Left kidney (tissue), 2 donors: ENCODE data around the gene RBM26. TPM values are rescaled to one million over a fixed set of nuclear protein-coding genes. Genes with fewer than 3 reads are reported as not detected.
"Not testable (repeated sequence)": the region's sequence is repeated elsewhere in the genome, so short reads cannot be mapped to it uniquely, and the experiment has no call there.

Experiments used
- DNase-seq: peaks from one replicate; pipeline ENCODE4 v3.0.0-alpha.2; 2013
- polyA plus RNA-seq: library from polyadenylated mRNA; unstranded; fragments of 120-200 nt; gene quantifications from one replicate; pipeline ENCODE4 v1.2.1, GENCODE V29; 2013; ENCODE audit not compliant: insufficient read length

Gene RBM26
- polyA plus RNA-seq, 1 donor, result 104 TPM

GRCh38 chr13:79279735-79280134 is 126.3 kb downstream of the RBM26 start:
- DNase-seq, result not testable (repeated sequence)

- no peak for DNase-seq
These were observed 133.0 kb downstream of the RBM26 start for GRCh38 chr13:79273045-79273444.

GRCh38 chr13:79271616-79272015 is 134.4 kb downstream of the RBM26 start:
- DNase-seq, result no peak

GRCh38 chr13:79270859-79271258 is 135.2 kb downstream of the RBM26 start:
- DNase-seq, result no peak

Other genes starting within 250 kb of the RBM26 start
- 56.5 TPM for gene NDFIP2, start 74.9 kb upstream of the RBM26 start, polyA plus RNA-seq